ENCODE results near the gene TMEM135.
A peak's percentile ranks its signal among the peaks of the same experiment; 100 is the strongest.

The TMEM135 gene

DNA sequence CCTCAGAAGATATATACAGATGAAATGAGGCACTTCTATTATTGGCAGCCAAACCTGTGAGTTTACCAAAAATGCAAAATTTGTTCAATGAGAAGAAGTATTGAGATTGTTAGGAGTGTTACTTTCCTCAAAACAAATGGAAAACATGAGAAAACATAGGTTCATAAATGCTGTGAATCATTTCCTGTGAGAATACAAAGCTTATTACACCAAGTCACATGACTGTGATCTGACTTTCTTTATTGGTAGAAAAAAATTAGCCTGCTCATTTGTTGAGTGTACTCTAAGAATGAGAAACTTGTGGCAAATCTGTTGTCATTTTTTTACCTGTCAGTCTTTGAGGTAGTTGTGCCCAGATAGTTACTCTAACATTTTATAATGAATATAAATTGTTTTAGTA is 215.1 kb downstream of the TMEM135 start:
- no peak overlapping the region for H3K4me3 ChIP-seq (ENCODE audit: control insufficient read depth, low read depth, low read length)
- TF ChIP-seq, protein P1, sequence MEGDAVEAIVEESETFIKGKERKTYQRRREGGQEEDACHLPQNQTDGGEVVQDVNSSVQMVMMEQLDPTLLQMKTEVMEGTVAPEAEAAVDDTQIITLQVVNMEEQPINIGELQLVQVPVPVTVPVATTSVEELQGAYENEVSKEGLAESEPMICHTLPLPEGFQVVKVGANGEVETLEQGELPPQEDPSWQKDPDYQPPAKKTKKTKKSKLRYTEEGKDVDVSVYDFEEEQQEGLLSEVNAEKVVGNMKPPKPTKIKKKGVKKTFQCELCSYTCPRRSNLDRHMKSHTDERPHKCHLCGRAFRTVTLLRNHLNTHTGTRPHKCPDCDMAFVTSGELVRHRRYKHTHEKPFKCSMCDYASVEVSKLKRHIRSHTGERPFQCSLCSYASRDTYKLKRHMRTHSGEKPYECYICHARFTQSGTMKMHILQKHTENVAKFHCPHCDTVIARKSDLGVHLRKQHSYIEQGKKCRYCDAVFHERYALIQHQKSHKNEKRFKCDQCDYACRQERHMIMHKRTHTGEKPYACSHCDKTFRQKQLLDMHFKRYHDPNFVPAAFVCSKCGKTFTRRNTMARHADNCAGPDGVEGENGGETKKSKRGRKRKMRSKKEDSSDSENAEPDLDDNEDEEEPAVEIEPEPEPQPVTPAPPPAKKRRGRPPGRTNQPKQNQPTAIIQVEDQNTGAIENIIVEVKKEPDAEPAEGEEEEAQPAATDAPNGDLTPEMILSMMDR (conservative IDR thresholded peaks at IDR 0.05; ENCODE audit: control insufficient read depth, insufficient read depth, low read depth, low read length) = no peak
- peak; percentile 44 for DNase-seq (ENCODE audit: low read depth)

DNA sequence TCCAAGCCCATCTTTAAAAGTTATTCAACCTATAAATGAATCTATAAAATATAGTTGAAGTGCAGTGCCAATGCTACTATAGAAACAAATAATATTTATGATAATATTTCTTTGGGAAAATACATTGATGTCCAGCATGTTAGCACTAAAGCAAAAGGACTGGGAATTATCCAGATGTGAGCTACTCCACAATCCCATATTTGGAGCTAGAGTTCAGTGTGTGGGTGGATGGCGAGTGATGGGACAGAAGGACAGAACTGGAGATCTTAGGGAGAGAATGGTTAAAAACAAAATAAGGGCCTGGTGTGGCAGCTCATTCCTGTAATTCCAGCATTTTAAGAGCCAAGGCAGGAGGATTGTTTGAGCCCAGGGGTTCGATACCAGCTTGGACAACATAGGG is 216.8 kb downstream of the TMEM135 start:
- TF ChIP-seq, protein P1 (conservative IDR thresholded peaks at IDR 0.05; ENCODE audit: control insufficient read depth, insufficient read depth, low read depth, low read length) = no peak
- DNase-seq (ENCODE audit: low read depth) = no peak
- no peak overlapping the region for H3K4me3 ChIP-seq (ENCODE audit: control insufficient read depth, low read depth, low read length)

DNA sequence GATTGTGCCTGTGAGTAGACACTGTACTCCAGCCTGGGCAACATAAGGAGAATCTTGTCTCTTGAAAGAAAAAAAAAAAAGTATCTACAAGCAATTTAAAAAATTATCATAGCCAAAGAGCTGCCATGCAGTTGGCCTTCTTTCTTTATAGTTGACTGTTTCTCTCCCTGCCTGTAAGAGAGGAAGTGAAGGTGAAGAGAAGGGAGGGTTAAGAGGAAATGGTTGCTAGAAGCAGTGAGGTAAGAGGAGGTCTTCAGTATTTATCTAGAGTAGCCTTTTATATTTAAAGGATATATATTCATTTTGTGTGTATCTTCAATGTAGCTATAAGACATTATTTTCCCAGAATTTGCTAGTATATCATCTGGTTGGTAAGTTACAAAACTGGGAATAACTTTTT is 217.9 kb downstream of the TMEM135 start:
- DNase-seq (ENCODE audit: low read depth) = no peak
- TF ChIP-seq, protein P1 (conservative IDR thresholded peaks at IDR 0.05; ENCODE audit: control insufficient read depth, insufficient read depth, low read depth, low read length) = no peak
- H3K4me3 ChIP-seq (ENCODE audit: control insufficient read depth, low read depth, low read length) = no peak overlapping the region

DNA sequence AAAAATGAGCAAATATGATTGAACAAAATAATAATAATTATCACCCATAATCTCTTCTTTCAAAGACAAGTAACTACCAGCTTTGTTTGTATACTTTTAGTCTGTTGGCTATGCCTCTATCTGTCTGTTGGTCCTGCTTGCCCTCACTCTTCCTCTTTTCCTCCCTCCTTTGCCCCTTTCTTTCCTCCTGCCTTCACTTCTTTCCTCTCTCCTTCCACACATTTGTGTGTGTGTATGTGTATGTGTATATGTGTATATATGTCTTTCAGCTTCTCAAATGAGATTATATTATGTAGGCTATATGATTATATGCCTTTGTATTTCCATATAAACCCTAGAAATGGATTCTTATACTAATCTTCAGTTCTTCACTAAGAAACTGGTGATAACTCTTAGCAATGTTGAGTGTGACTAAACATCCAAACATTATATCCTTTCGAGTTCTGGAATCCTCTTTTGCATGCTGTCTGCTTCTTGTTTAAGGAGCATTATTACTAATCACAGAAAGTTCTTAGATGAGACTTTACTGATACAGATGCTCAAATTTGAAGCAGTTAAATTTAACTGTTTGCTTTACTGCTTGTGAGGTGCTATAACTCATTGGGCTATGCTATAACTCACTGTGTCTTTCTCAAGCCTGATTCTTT is 219.1 kb downstream of the TMEM135 start:
- TF ChIP-seq, protein P1 (conservative IDR thresholded peaks at IDR 0.05; ENCODE audit: control insufficient read depth, insufficient read depth, low read depth, low read length) = no peak
- H3K4me3 ChIP-seq (ENCODE audit: control insufficient read depth, low read depth, low read length) = no peak overlapping the region
- no peak for DNase-seq (ENCODE audit: low read depth)

- TF ChIP-seq, protein P1 (conservative IDR thresholded peaks at IDR 0.05; ENCODE audit: control insufficient read depth, insufficient read depth, low read depth, low read length) = no peak
- no peak overlapping the region for H3K4me3 ChIP-seq (ENCODE audit: control insufficient read depth, low read depth, low read length)
- DNase-seq (ENCODE audit: low read depth) = no peak
Measured at GRCh38 chr11:87258171-87258833, 220.6 kb downstream of the TMEM135 start.

DNA sequence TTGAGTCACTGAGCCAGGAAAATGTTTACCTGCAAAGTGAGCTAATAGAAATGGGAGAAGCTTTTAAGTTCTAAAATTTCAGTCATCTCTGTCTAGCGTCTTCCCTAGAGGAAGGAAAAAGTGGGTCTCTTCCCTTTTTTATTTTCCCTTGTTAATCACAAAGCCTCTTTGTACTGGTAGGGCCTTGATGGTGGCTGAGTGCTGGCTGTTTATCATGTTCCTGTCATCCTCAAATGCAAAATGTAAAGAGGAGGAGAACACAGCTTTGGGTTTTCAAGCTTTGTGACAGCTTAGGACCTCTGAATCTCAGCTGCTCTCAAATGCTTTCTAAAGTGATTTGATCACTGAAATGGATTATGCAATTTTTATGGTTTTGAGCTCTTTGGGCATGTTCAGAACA is 222.0 kb downstream of the TMEM135 start:
- no peak for DNase-seq (ENCODE audit: low read depth)
- TF ChIP-seq, protein P1 (conservative IDR thresholded peaks at IDR 0.05; ENCODE audit: control insufficient read depth, insufficient read depth, low read depth, low read length) = no peak
- H3K4me3 ChIP-seq (ENCODE audit: control insufficient read depth, low read depth, low read length) = no peak overlapping the region

Measured in fibroblast of mammary gland (primary cell).